HFF-Myc (cell line): Measurements from ENCODE around the gene CCDC197.
A peak's percentile ranks its signal among the peaks of the same experiment; 100 is the strongest.

Experiments
- DNase-seq: peaks from one replicate; pipeline ENCODE4 v3.0.0-alpha.2; 2011; ENCODE audit warnings: low read depth; ENCODE audit errors: extremely low read depth
- H3K4me3 ChIP-seq: replicated peaks from 2 replicates; pipeline ENCODE4 v1.5.1; 2011; ENCODE audit warnings: low read depth, mild to moderate bottlenecking, control low read depth, low read length
- TF ChIP-seq, protein P1 (sequence below): IDR thresholded peaks from 2 replicates; pipeline ENCODE4 v1.5.1; 2012; ENCODE audit warnings: mild to moderate bottlenecking, low read depth, low read length, control low read depth; ENCODE audit errors: missing control alignments

The CCDC197 gene

DNA sequence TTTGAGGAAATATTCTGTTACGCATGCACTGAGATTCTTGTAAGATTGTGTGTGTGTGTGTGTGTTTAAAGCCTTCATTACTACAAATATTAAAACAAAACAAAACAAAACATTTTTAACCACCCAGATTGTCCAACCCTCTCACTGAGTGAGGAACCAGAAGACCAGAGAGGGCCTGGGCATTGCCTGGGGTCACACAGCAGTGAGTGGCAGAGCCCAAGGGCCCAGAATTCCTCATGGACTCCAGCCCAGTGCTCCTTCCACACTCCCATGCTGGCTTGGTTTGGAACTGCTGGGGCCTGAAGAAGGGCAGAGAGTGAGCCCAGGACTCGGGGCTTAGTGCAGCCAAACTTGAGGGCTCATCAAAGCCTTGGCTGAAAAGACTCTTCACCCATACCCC lies 27.4 kb downstream of the CCDC197 start:
- TF ChIP-seq, protein P1, sequence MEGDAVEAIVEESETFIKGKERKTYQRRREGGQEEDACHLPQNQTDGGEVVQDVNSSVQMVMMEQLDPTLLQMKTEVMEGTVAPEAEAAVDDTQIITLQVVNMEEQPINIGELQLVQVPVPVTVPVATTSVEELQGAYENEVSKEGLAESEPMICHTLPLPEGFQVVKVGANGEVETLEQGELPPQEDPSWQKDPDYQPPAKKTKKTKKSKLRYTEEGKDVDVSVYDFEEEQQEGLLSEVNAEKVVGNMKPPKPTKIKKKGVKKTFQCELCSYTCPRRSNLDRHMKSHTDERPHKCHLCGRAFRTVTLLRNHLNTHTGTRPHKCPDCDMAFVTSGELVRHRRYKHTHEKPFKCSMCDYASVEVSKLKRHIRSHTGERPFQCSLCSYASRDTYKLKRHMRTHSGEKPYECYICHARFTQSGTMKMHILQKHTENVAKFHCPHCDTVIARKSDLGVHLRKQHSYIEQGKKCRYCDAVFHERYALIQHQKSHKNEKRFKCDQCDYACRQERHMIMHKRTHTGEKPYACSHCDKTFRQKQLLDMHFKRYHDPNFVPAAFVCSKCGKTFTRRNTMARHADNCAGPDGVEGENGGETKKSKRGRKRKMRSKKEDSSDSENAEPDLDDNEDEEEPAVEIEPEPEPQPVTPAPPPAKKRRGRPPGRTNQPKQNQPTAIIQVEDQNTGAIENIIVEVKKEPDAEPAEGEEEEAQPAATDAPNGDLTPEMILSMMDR, result no peak
- DNase-seq, result no peak
- H3K4me3 ChIP-seq, result no peak overlapping the region

- TF ChIP-seq, protein P1, result no peak
- DNase-seq, result no peak
- peak overlapping the region; percentile 49; the same call in 1 of the 2 replicates for H3K4me3 ChIP-seq
Measured at GRCh38 chr14:94025720-94026119, 28.6 kb downstream of the CCDC197 start.

GRCh38 chr14:94026173-94026888 lies 29.2 kb downstream of the CCDC197 start, which contains the start of gene OTUB2:
Gene OTUB2 (plus strand): TSS chr14:94026340. CDS start chr14:94026538, 198 bp downstream.
- peak; percentile 95 for DNase-seq
- TF ChIP-seq, protein P1, result no peak
- peak within 1 kb of the TSS; percentile 49 for H3K4me3 ChIP-seq

- peak overlapping the region; percentile 49 for H3K4me3 ChIP-seq
- DNase-seq, result no peak
- TF ChIP-seq, protein P1, result no peak
Measured at GRCh38 chr14:94026889-94027469, 29.9 kb downstream of the CCDC197 start.

- TF ChIP-seq, protein P1, result no peak
- DNase-seq, result no peak
- no peak overlapping the region for H3K4me3 ChIP-seq
Measured at GRCh38 chr14:94027566-94028449, 30.7 kb downstream of the CCDC197 start.

- DNase-seq, result no peak
- no peak overlapping the region for H3K4me3 ChIP-seq
- TF ChIP-seq, protein P1, result no peak
Measured at GRCh38 chr14:94028450-94028826, 31.3 kb downstream of the CCDC197 start.
